ENCODE data around the gene DCLK1. TPM values are rescaled to one million over a fixed set of nuclear protein-coding genes. Genes with fewer than 3 reads are reported as not detected.

Gene DCLK1
- total and polyA plus RNA-seq, 10 of the 15 experiments (the other 5 are each of a cell fraction or from before 2014, with no cell fraction given) = not detected

- TF ChIP-seq ZNF207 (IDR thresholded peaks at IDR 0.05; ENCODE audit: borderline replicate concordance) (no peak), SMAD1 (IDR thresholded peaks at IDR 0.05; ENCODE audit: low read depth, partially characterized antibody) (no peak)
These were observed 25.5 kb downstream of the DCLK1 start (continued) for GRCh38 chr13:36105726-36106125.

GRCh38 chr13:36102721-36103120 is 28.5 kb downstream of the DCLK1 start:
- Histone ChIP-seq H3K4me1 (ENCODE audit: control insufficient read depth, insufficient read depth, low read length) (no peaks in the 10 kb centered on the region), H3K36me3 (ENCODE audit: control insufficient read depth in 2 of 2, insufficient read depth in 2 of 2, low read length in 1 of 2) (no peaks in the 10 kb centered on the region), H3K27ac (ENCODE audit: control insufficient read depth, insufficient read depth) (no peak overlapping the region), H2AFZ (ENCODE audit: control insufficient read depth, low read depth, low read length) (no peak overlapping the region), H3K9ac (ENCODE audit: control insufficient read depth, insufficient read depth, low read length) (no peak overlapping the region), H3K79me2 (ENCODE audit: control insufficient read depth, insufficient read depth, low read length) (no peaks in the 10 kb centered on the region), H3K4me3 (no peak overlapping the region), H3K27me3 (replicated peaks in 1 of 2; ENCODE audit: control insufficient read depth in 2 of 2, insufficient read depth in 2 of 2, low read length in 1 of 2) (no peaks in the 10 kb centered on the region), H4K20me1 (ENCODE audit: control insufficient read depth, insufficient read depth) (no peaks in the 10 kb centered on the region), H3K4me2 (ENCODE audit: control insufficient read depth, insufficient read depth) (no peak overlapping the region), H3K9me3 (replicated peaks; ENCODE audit: control insufficient read depth, insufficient read depth, low read length) (no peaks in the 10 kb centered on the region; the same call in 2 of the 3 replicates)
- FAIRE-seq = no peak
- intact Hi-C loops (cut with micrococcal nuclease; ENCODE audit: unreplicated experiment) (no loop called here), in situ Hi-C loops (cut with MboI) (no loop called here)
- ChIA-PET RAD21 (ENCODE audit: unreplicated experiment) (no interaction called here), CTCF (no interaction called here), SMC1A (ENCODE audit: uncharacterized antibody, unreplicated experiment) (no interaction called here), POLR2A (no interaction called here)
- no peak for ATAC-seq
- TF ChIP-seq ZNF384 (IDR thresholded peaks at IDR 0.05; ENCODE audit: borderline replicate concordance, low read depth, low read length) (no peak), POLR2AphosphoS5 (IDR thresholded peaks at IDR 0.05; ENCODE audit: low read length) (no peak), JUND (IDR thresholded peaks at IDR 0.05; ENCODE audit: low read depth, low read length) (no peak), NR2C1 (IDR thresholded peaks at IDR 0.05) (no peak), SIX5 (IDR thresholded peaks at IDR 0.05; ENCODE audit: low read depth, low read length, severe bottlenecking) (no peak), ZNF687 (IDR thresholded peaks at IDR 0.05) (no peak), RAD51 (IDR thresholded peaks at IDR 0.05) (no peak), SRF (IDR thresholded peaks at IDR 0.05; ENCODE audit: low read depth in 2 of 2, low read length in 2 of 2) (no peak), NR2F1 (conservative IDR thresholded peaks at IDR 0.05) (no peak), E2F8 (IDR thresholded peaks at IDR 0.05; ENCODE audit: low read depth, partially characterized antibody) (no peak), HDAC6 (IDR thresholded peaks at IDR 0.05; ENCODE audit: unreplicated experiment) (no peak), IRF3 (IDR thresholded peaks at IDR 0.05) (no peak), CEBPB (IDR thresholded peaks at IDR 0.05; ENCODE audit: borderline replicate concordance in 1 of 2, low read depth in 2 of 2, low read length in 2 of 2) (no peak)
- 66% methylated on average over 4 of the region's 4 CpGs for WGBS (ENCODE audit: insufficient coverage, insufficient replicate concordance, low lambda C conversion rate, missing lambda C conversion rate)
- no peak for DNase-seq (ENCODE audit: low read depth, low spot score)
- no TSS peak for BruUV-seq (replicated peaks)
